ENCODE data around the gene TMEM108.

The TMEM108 gene

GRCh38 chr3:133081016-133081415 lies 42.8 kb downstream of the TMEM108 start:
- TF ChIP-seq CTCF (IDR thresholded peaks at IDR 0.05; ENCODE audit: extremely low read depth, insufficient read depth, missing control alignments): no peak
- in situ Hi-C loops (cut with MboI; ENCODE audit: low pct_unique_long_range_greater_than_20kb, low sequenced_read_pairs, unreplicated experiment): no loop called here
- no peak for DNase-seq (ENCODE audit: low spot score)

- DNase-seq (ENCODE audit: low spot score): no peak
- TF ChIP-seq CTCF (IDR thresholded peaks at IDR 0.05; ENCODE audit: extremely low read depth, insufficient read depth, missing control alignments): no peak
- in situ Hi-C loops (cut with MboI; ENCODE audit: low pct_unique_long_range_greater_than_20kb, low sequenced_read_pairs, unreplicated experiment): no loop called here
These were observed 45.2 kb downstream of the TMEM108 start for GRCh38 chr3:133083395-133083794.

- TF ChIP-seq CTCF (IDR thresholded peaks at IDR 0.05; ENCODE audit: extremely low read depth, insufficient read depth, missing control alignments): no peak
- in situ Hi-C loops (cut with MboI; ENCODE audit: low pct_unique_long_range_greater_than_20kb, low sequenced_read_pairs, unreplicated experiment): no loop called here
- no peak for DNase-seq (ENCODE audit: low spot score)
These were observed 51.8 kb downstream of the TMEM108 start for GRCh38 chr3:133089906-133090485.

GRCh38 chr3:133092681-133093080 lies 54.5 kb downstream of the TMEM108 start:
- in situ Hi-C loops (cut with MboI; ENCODE audit: low pct_unique_long_range_greater_than_20kb, low sequenced_read_pairs, unreplicated experiment): no loop called here
- no peak for TF ChIP-seq CTCF (IDR thresholded peaks at IDR 0.05; ENCODE audit: extremely low read depth, insufficient read depth, missing control alignments)

GRCh38 chr3:133093366-133093765 lies 55.2 kb downstream of the TMEM108 start:
- TF ChIP-seq CTCF (IDR thresholded peaks at IDR 0.05; ENCODE audit: extremely low read depth, insufficient read depth, missing control alignments): no peak
- no peak for DNase-seq (ENCODE audit: low spot score)
- in situ Hi-C loops (cut with MboI; ENCODE audit: low pct_unique_long_range_greater_than_20kb, low sequenced_read_pairs, unreplicated experiment): no loop called here

More at GRCh38 chr3:133092681-133093080, 54.5 kb downstream of the TMEM108 start:
- DNase-seq (ENCODE audit: low spot score): no peak

- DNase-seq (ENCODE audit: low spot score): no peak
- in situ Hi-C loops (cut with MboI; ENCODE audit: low pct_unique_long_range_greater_than_20kb, low sequenced_read_pairs, unreplicated experiment): no loop called here
- no peak for TF ChIP-seq CTCF (IDR thresholded peaks at IDR 0.05; ENCODE audit: extremely low read depth, insufficient read depth, missing control alignments)
These were observed 58.9 kb downstream of the TMEM108 start for GRCh38 chr3:133096900-133097613.

Measured in GM13977 (cell line).